COLO829 (cell line): Measurements from ENCODE around the gene CFAP65.
A peak's percentile ranks its signal among the peaks of the same experiment; 100 is the strongest.

Source experiments
- DNase-seq: peaks from one replicate; pipeline ENCODE4 v3.0.0; 2012; ENCODE audit warnings: low spot score

CFAP65 gene

GRCh38 chr2:219041252-219041651 lies at the start of gene CFAP65:
Gene CFAP65, minus strand, starts transcription at chr2:219041516. Its CDS starts 2,468 bp downstream, at chr2:219039048.
- peak; percentile 88 for DNase-seq

- DNase-seq: no peak
Observed at GRCh38 chr2:219090436-219091299, 49.4 kb upstream of the CFAP65 start.

GRCh38 chr2:219089330-219089729 lies 48.0 kb upstream of the CFAP65 start:
- DNase-seq: no peak

GRCh38 chr2:219087848-219088247 lies 46.5 kb upstream of the CFAP65 start:
- DNase-seq: no peak

- no peak for DNase-seq
Observed at GRCh38 chr2:219087361-219087760, 46.0 kb upstream of the CFAP65 start.

GRCh38 chr2:219086196-219086595 lies 44.9 kb upstream of the CFAP65 start:
- DNase-seq: no peak

- no peak for DNase-seq
Observed at GRCh38 chr2:219084791-219085190, 43.5 kb upstream of the CFAP65 start.

GRCh38 chr2:219082332-219082958 lies 41.1 kb upstream of the CFAP65 start:
- no peak for DNase-seq

GRCh38 chr2:219081701-219082331 lies 40.5 kb upstream of the CFAP65 start:
- no peak for DNase-seq

GRCh38 chr2:219081096-219081495 lies 39.8 kb upstream of the CFAP65 start:
- DNase-seq: no peak

GRCh38 chr2:219079417-219079816 lies 38.1 kb upstream of the CFAP65 start:
- no peak for DNase-seq

GRCh38 chr2:219078951-219079350 lies 37.6 kb upstream of the CFAP65 start:
- no peak for DNase-seq

GRCh38 chr2:219078126-219078525 lies 36.8 kb upstream of the CFAP65 start:
- DNase-seq: no peak

- DNase-seq: no peak
Observed at GRCh38 chr2:219076253-219076652, 34.9 kb upstream of the CFAP65 start.

- peak; percentile 41 for DNase-seq
Observed at GRCh38 chr2:219073413-219074129, 32.3 kb upstream of the CFAP65 start.

- DNase-seq: no peak
Observed at GRCh38 chr2:219072741-219073250, 31.5 kb upstream of the CFAP65 start.

- no peak for DNase-seq
Observed at GRCh38 chr2:219071131-219071816, 30.0 kb upstream of the CFAP65 start.

GRCh38 chr2:219065484-219065883 lies 24.2 kb upstream of the CFAP65 start:
- no peak for DNase-seq

- no peak for DNase-seq
Observed at GRCh38 chr2:219062081-219062480, 20.8 kb upstream of the CFAP65 start.

GRCh38 chr2:219060821-219061791 lies 19.8 kb upstream of the CFAP65 start, which contains the start of gene IHH:
Gene IHH, minus strand, starts transcription at chr2:219060921. Its CDS starts 454 bp downstream, at chr2:219060467.
- DNase-seq: no peak
